Stimulated activated CD4-positive, alpha-beta T cell treated with anti-CD3 and anti-CD28 coated beads, Interleukin-4, amount 100 ng/mL, for 4 hours (primary cell): ENCODE measurements around the gene EPHB1.
"Not testable (repeated sequence)": the region's sequence is repeated elsewhere in the genome, so short reads cannot be mapped to it uniquely, and the experiment has no call there.

Experiments
- DNase-seq, 2 experiments: peaks; one replicate each; pipeline ENCODE4 v3.0.0-alpha.2; 2020

The EPHB1 gene

DNA sequence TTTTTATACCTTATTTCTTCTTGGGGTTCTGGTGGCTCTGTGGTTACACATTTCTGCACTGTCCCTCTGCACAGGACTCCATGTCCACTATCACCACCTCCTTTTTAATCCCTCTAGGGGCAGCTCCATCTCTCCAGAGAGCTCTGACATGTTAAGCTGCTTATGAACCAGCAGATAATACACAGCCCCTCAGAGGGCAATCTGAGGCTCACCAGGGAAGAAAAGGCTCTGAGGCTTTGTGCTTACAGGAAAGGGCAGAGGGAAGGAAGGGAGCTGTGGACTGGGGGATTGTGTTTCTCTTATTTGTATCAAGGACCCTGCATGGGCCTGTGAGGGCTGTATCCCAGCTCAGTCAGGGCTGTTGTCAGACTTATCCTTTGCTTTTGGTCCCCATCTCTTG lies 164.5 kb downstream of the EPHB1 start:
- DNase-seq: no peak

GRCh38 chr3:134964226-134964625 lies 169.2 kb downstream of the EPHB1 start:
- no peak for DNase-seq

GRCh38 chr3:134965865-134966481 lies 170.9 kb downstream of the EPHB1 start:
- no peak for DNase-seq

DNA sequence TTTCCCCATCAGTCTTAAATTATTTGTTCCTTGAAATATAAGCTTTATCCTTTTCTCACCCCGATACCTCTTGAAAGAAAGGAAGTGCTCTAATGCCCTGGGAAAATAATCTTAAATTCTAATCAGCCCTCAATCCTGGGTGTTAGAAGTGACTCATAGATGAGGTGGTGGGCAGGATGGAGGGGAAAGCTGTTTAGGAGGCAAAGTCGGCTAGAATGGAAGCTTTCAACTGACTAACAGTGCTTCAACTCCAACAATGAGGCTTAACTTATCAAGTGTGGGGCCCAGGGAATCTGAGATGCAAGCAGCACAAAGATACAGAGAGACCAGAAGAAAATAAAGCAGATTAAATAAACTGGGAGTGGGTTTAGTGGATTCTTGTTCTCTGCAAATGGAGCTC lies 175.8 kb downstream of the EPHB1 start:
- DNase-seq: no peak

- no peak for DNase-seq
Observed at GRCh38 chr3:134971306-134971705, 176.2 kb downstream of the EPHB1 start.

- not testable (repeated sequence) for DNase-seq
Observed at GRCh38 chr3:134971907-134972306, 176.8 kb downstream of the EPHB1 start.

- DNase-seq: no peak
Observed at GRCh38 chr3:134972836-134973455, 177.9 kb downstream of the EPHB1 start.

DNA sequence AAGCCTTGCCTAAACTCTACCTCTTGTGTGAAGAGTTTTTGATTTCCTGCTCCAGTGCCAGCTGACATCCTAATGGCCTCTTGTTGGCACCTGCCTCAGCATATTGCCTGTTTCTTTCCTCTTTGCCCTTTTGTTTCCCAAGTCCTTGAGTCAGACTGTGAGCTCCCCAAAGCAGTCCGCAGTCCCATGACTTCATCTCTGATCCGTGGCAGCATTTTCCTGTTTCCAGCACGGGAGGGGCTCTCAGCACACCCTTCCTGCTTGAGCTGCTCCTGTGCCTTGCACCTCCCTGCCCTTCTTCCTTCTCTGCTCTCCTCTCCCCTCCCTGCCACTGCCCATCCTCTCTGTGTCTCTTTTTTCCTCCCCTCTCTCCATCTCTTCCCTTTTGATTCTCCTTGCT lies 179.6 kb downstream of the EPHB1 start:
- no peak for DNase-seq

DNA sequence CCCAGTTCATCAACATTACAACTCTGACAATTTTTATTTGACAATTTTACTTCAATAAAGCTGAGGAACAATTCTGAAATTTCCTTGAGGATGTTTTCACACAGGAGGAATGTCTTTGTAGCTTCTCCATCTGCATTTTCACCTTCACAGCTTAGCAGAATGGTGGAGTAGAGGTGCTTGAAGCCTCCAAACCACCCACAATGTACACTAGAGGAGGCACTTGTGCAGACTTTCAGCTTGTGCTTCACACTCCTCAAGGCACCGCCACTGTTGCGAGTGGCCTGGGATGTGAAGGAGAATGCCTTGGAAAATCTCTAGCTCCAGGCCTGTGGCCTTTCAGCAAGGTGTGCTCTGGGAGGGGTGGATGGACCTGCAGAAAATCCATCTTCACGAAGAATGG lies 181.9 kb downstream of the EPHB1 start:
- DNase-seq: no peak

GRCh38 chr3:134978658-134979057 lies 183.6 kb downstream of the EPHB1 start:
- DNase-seq: no peak

DNA sequence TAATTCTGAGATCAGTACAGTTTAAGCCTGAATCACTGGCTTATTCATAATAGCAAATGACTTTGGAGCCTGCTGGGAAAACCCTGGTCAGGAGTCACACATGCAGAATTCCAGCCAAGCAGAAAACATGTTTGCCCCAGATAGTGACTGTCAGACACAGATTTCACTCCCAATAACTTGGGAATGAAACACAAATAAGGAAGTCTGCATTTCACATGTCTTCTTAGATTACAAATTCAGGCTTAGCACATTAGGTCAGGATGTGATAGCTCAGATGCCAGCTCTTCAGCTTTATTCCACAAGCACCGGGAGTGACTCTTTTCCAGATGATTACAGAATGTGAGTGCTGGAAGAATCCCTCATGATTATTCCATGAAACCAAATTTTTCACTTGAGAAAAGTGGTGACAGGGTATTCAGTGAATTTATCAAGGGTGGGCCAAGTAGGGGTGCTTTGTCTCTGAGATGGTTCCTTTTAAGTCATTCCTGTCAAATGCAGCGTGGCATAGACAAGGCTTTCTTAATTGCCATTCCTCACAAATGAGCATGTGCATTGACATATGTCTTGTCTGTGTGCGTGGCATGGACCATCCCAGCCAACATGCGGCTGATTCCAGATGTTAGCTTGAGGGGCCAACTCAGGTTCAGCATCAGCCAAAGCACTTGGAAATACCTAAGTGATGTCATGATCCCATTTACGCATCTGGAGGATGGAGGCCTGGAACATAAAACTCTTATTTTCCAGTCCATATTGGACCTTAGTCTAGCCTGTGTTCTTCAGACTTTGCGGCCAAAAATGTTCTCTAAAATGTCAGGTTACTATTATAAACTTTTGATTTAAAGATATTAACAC lies 191.0 kb downstream of the EPHB1 start:
- DNase-seq: no peak

GRCh38 chr3:134988666-134989065 lies 193.6 kb downstream of the EPHB1 start:
- no peak for DNase-seq

DNA sequence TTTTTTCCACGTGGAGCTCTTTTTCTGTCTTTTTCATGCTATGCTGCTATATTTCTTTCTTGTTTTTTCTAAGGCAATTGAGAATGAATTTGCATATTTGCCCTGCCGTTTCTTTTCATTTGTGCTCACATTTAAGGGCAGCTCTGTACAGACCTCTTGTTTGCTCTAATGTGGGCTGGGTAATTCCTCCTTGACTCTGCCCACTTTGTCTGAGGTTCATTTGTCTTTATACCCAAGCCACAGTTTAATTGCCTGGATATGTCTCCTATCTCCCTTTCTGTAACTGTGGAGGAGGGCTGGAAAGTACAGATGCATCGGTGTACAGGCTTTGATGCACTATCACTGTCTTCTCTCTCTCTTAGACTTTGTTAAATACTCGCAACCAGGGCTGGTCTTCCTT lies 195.9 kb downstream of the EPHB1 start:
- no peak for DNase-seq

- DNase-seq: no peak
Observed at GRCh38 chr3:134991472-134992010, 196.5 kb downstream of the EPHB1 start.

DNA sequence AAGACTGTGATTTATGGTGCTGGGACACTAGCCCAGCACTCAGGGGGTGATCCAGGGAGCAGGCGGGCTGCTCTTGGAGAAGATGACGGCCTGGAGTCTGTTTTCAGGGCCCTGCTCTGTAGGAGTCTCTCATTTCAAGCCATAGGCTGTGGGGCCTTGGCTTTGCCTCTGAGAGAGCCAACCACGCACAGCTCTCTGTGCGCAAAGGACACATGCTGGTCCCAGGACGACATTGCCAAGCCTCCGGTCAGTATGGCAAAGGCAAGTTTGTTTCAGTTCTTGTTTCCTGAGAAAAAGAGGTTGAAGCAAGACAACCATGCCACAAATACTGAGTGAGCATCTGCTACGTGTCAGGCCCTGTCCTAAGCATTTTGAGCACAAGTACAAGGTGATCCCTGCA lies 197.1 kb downstream of the EPHB1 start:
- no peak for DNase-seq

GRCh38 chr3:134992586-134992985 lies 197.5 kb downstream of the EPHB1 start:
- DNase-seq: no peak

DNA sequence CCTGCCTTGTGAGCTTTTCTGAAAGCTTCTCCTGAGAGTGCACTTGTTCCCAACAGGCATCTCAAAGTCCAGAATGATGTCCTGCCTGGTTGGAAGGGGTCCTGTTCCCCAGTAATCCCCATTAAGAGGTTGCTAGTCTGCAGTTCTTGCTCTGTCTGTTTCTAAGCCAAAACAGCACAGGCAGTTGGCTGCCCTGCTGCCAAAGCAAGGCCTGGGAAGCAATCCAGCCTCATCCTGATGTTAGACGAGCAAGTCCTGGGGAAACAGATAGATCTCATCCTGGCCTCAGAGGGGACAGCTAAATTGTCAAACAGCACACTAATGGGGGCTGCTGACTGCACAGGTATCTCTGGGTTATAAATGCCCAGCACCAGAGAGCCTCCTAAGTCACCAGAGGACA lies 198.0 kb downstream of the EPHB1 start:
- DNase-seq: no peak

GRCh38 chr3:134998158-134998557 lies 203.1 kb downstream of the EPHB1 start:
- DNase-seq: no peak

DNA sequence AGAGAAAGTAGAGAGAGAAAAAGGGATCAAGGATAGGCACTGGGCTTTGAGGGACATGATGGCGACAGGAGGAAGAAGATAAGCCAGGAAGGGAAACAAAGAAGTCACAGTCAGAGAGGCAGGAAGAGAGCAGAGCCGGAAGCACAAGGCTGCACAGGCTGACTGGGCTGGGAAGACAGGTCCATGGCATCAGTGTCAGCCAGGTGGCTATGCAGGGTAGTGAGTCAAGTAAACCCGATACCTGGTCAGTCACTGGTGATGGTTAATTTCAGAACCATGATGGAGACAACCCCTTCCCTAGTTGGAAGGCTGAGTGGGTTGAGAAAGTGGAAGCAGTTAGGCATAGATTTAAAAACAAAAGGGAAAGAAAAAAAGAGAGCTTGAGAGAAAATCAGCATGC lies 203.8 kb downstream of the EPHB1 start:
- DNase-seq: no peak

- DNase-seq: no peak
Observed at GRCh38 chr3:135000465-135000864, 205.4 kb downstream of the EPHB1 start.

DNA sequence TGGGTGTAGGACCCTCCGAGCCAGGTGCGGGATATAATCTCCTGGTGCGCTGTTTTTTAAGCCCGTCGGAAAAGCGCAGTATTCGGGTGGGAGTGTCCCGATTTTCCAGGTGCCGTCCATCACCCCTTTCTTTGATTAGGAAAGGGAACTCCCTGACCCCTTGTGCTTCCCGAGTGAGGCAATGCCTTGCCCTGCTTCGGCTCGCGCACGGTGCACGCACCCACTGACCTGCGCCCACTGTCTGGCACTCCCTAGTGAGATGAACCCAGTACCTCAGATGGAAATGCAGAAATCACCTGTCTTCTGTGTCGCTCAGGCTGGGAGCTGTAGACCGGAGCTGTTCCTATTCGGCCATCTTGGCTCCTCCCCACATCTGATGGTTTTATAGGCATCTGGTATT lies 210.6 kb downstream of the EPHB1 start:
- not testable (repeated sequence) for DNase-seq

GRCh38 chr3:135007607-135008006 lies 212.5 kb downstream of the EPHB1 start:
- no peak for DNase-seq

GRCh38 chr3:135008326-135008725 lies 213.3 kb downstream of the EPHB1 start:
- no peak for DNase-seq

DNA sequence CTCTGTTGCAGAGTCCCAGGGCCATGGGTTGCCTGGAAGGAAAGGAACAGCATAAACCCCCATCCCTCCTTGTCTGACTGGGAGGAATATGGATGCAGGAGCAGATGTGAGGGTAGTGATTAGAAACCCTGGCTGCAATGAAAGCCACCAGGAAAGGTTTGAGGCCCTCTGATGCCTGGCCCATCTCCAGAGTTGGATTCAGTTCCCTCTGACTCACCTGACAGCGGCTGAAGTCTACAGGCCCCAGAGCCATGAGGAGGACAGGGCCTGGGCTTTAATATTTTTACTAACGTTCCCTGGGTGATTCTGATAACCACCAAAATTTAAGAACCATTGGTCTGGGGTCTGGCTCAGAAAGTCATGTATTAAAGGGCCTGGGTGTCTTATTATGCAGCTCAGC lies 214.0 kb downstream of the EPHB1 start:
- DNase-seq: no peak
